22Rv1 (cell line): Measurements from ENCODE around the gene TMEM40.
"Not testable (repeated sequence)": the region's sequence is repeated elsewhere in the genome, so short reads cannot be mapped to it uniquely, and the experiment has no call there.

Source experiments
- H3K27ac ChIP-seq: fragments of 450-650 bp; 2 replicates; pipeline ENCODE4 v1.5.1; 2017
- ZFX ChIP-seq: fragments of 450-650 bp; IDR thresholded peaks from 2 replicates; pipeline ENCODE4 v1.6.1; 2017; ENCODE audit warnings: antibody characterized with exemption, borderline replicate concordance
- TF ChIP-seq, protein P1 (sequence below): fragments of 450-650 bp; IDR thresholded peaks from 2 replicates; pipeline ENCODE4 v1.5.1; 2017; ENCODE audit warnings: mild to moderate bottlenecking

The TMEM40 gene

GRCh38 chr3:12705374-12705926 lies 53.6 kb downstream of the TMEM40 start:
- no peak overlapping the region for H3K27ac ChIP-seq
- TF ChIP-seq, protein P1, sequence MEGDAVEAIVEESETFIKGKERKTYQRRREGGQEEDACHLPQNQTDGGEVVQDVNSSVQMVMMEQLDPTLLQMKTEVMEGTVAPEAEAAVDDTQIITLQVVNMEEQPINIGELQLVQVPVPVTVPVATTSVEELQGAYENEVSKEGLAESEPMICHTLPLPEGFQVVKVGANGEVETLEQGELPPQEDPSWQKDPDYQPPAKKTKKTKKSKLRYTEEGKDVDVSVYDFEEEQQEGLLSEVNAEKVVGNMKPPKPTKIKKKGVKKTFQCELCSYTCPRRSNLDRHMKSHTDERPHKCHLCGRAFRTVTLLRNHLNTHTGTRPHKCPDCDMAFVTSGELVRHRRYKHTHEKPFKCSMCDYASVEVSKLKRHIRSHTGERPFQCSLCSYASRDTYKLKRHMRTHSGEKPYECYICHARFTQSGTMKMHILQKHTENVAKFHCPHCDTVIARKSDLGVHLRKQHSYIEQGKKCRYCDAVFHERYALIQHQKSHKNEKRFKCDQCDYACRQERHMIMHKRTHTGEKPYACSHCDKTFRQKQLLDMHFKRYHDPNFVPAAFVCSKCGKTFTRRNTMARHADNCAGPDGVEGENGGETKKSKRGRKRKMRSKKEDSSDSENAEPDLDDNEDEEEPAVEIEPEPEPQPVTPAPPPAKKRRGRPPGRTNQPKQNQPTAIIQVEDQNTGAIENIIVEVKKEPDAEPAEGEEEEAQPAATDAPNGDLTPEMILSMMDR, result no peak
- no peak for TF ChIP-seq ZFX

GRCh38 chr3:12702501-12702900 lies 56.6 kb downstream of the TMEM40 start:
- TF ChIP-seq, protein P1, result no peak
- no peak for TF ChIP-seq ZFX
- H3K27ac ChIP-seq, result no peak overlapping the region

DNA sequence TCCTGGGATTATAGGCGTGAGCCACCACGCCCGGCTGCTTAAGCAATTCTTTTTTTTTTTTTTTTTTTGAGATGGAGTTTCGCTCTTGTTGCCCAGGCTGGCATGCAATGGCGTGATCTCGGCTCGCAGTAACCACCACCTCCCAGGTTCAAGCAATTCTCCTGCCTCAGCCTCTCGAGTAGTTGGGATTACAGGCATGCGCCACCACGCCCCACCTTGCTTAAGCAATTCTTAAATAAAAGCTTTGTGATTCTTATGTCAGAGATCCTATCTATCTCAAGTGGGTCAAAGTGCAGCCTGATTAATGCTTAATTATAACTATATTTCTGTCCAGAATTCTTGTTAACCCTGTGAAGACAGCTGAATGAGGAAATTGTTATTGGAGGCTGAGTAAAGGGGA lies 57.5 kb downstream of the TMEM40 start:
- not testable (repeated sequence) for H3K27ac ChIP-seq

DNA sequence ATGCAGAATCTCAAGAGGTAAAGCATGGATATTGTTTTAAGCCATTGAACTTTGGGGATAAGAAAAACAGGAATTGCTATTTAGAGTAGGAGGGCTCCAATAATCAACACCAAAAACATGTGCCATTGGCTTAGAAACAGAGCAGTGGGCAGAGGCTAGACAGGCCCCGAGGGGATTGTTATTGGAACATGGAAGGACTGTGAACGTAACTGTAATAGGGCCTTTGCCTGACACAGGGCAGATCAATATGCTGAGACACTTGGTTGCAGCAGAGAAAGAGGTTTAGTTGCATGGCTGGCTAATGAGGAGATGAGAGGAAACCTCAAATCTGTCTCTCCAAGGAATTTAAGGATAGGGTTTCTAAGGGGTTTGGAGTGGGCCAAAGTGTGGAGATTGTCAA lies 58.3 kb downstream of the TMEM40 start:
- no peak overlapping the region for H3K27ac ChIP-seq
- TF ChIP-seq, protein P1, result no peak
- TF ChIP-seq ZFX, result no peak

DNA sequence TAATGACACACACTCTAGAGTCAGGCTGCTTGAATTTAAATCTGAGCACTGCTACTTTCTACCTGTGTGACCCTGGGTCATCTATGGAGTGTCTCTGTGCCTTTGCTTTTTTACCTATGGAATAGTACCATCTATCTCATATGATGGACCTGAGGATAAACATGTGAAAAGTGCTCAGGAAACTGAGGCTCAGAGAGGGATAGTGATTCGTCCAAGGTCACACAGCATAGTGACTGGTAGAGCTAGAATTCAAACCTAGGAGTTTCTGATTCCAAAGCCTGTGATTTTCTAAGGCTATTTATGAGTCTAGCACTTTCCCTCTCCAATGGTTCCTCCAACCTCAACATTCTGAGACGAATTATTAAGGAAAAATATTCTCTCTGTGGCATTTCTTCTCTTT lies 63.1 kb downstream of the TMEM40 start:
- TF ChIP-seq, protein P1, result no peak
- TF ChIP-seq ZFX, result no peak
- no peak overlapping the region for H3K27ac ChIP-seq

DNA sequence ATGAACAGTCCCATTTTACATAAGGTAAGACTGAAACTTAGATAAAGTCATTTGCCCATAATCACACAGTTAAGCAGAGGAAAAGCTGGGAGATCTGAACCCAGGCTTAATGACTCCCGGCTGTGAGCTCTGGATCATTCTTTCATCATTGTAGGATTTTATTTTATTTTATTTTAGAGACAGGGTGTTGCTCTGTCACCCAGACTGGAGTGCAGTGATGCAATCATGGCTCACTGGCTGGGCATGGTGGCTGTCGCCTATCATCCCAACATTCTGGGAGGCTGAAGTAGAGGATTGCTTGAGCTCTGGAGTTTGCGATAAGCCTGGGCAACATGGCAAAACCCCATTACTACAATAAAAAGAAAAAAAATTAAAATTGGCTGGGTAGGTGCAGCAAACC lies 63.9 kb downstream of the TMEM40 start:
- no peak overlapping the region for H3K27ac ChIP-seq
- TF ChIP-seq ZFX, result no peak
- TF ChIP-seq, protein P1, result no peak

DNA sequence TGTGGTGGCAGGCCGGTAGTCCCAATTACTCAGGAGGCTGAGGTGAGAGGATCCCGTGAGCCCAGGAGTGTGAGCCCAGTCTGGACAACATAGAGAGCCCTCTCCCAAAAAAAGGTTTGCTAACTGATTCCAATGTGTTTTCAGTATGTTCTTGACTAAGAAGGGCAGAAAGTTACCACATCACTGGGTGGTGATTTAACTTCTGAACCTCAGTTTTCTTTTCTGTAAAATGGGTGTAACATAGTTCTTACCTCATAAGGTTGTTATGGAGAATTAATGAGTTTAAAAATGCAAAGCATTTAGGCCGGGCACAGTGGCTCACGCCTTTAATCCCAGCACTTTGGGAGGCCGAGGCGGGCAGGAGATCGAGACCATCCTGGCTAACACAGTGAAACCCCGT lies 66.6 kb downstream of the TMEM40 start:
- TF ChIP-seq, protein P1, result no peak
- no peak for TF ChIP-seq ZFX
- no peak overlapping the region for H3K27ac ChIP-seq
